ENCODE results near the gene MMP7. TPM values are rescaled to one million over a fixed set of nuclear protein-coding genes. Genes with fewer than 3 reads are reported as not detected.
A peak's percentile ranks its signal among the peaks of the same experiment; 100 is the strongest.

MMP7 gene
- total RNA-seq, 1 donor from 2014 or later = 16.0 TPM

DNA sequence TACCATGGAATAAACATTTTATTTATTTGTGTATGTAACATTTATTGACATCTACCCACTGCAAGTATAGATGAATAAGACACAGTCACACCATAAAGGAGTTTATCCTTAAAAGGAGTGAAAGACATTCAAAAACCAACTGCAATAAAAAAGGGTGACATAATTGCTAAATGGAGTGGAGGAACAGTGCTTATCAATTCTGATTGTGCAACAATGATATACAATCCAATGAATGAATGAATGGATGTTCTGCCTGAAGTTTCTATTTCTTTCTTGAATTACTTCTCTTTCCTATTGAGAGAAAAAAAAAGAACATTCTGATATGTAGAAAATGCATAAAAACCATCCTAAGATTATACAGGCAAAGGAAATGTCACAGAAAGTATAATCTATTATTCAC lies 10.0 kb downstream of the MMP7 start:
- Histone ChIP-seq H3K4me3 (no peak overlapping the region), H3K27me3 (no peaks in the 10 kb centered on the region), H3K9me3 (no peaks in the 10 kb centered on the region), H3K36me3 (no peaks in the 10 kb centered on the region), H3K4me1 (no peaks in the 10 kb centered on the region), H3K27ac (no peak overlapping the region)
- TF ChIP-seq, protein P1, sequence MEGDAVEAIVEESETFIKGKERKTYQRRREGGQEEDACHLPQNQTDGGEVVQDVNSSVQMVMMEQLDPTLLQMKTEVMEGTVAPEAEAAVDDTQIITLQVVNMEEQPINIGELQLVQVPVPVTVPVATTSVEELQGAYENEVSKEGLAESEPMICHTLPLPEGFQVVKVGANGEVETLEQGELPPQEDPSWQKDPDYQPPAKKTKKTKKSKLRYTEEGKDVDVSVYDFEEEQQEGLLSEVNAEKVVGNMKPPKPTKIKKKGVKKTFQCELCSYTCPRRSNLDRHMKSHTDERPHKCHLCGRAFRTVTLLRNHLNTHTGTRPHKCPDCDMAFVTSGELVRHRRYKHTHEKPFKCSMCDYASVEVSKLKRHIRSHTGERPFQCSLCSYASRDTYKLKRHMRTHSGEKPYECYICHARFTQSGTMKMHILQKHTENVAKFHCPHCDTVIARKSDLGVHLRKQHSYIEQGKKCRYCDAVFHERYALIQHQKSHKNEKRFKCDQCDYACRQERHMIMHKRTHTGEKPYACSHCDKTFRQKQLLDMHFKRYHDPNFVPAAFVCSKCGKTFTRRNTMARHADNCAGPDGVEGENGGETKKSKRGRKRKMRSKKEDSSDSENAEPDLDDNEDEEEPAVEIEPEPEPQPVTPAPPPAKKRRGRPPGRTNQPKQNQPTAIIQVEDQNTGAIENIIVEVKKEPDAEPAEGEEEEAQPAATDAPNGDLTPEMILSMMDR (IDR thresholded peaks at IDR 0.05) = no peak
- intact Hi-C loops (cut with DNase I) = no loop called here
- DNase-seq = no peak
- ATAC-seq = no peak

DNA sequence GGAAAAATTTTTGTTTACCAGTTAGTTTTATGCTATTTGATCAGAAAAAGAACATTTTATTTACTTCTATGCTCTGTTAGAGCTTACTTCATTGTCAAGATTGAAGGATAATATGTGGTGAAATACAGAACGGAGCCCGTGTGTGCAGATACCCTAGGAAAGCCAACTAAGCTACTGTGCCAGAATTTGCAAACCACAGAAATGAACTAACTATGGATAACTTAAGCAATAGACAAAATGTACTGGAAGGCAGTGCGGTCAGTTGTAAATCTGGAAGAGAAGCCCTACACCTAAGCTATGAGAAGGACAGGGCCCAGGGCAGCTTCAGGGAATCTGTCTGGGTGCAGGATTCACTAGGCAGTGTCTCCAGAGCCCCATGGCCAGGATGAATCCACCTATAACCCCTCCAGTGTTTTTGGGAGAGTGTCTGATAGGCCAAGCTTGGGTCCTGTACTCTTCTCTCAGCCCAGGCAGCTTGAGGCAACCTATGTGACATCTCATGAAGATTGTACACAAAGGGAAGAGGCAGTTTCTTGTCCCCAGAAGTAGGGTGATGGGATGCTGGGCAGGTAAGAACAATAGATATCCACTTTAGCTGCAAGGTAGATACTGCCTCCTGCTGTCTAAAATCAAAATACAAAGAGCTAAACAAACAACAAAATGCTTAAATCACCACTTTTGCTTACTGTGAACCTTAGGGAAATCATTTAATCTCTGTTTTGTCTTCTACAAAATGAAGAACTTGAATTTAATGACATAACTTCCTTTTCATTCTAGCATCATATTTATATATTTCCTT lies 12.1 kb downstream of the MMP7 start:
- Histone ChIP-seq H3K4me3 (no peak overlapping the region), H3K4me1 (no peaks in the 10 kb centered on the region), H3K27me3 (no peaks in the 10 kb centered on the region), H3K36me3 (no peaks in the 10 kb centered on the region), H3K27ac (no peak overlapping the region), H3K9me3 (no peaks in the 10 kb centered on the region)
- TF ChIP-seq, protein P1 (IDR thresholded peaks at IDR 0.05) = no peak
- no peak for ATAC-seq
- intact Hi-C loops (cut with DNase I) = no loop called here
- DNase-seq = no peak

DNA sequence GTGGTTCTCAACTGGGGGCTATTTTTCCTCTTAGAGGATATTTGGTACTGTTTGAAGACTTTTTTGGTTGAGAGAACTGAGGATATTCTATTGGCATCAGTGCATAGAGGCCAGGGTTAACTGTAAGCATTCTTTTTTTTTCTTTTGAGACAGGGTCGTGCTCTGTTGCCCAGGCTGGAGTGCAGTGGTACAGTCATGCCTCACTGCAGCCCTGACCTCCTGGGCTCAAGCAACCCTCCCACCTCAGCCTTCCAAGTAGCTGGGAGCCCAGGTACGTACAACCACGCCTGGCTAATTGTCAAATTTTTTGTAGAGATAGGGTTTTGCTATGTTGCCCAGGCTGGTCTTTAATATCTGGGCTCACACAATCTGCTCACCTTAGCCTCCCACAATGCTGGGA lies 12.9 kb downstream of the MMP7 start:
- ATAC-seq = no peak

DNA sequence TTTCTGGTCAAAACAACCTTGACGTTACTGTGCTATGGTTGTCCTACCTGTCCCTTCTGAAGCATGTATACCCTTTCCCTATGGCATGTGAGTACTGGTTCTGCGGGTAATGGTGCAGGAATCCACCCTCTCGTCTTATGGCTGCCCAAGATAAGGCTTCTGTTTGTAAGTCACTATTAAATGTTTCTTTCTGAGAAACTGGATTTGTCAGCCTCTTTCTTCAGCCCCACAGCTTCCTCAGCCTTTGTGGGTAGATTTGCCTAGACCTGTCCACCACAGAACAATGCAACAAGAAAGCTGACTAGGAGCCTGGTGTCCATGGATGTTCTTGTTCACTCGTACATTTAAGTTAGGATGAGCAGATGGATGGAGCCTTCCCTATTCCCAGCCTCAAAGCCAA lies 14.4 kb downstream of the MMP7 start:
- no peaks in the 10 kb centered on the region for H3K36me3 ChIP-seq
- no peaks in the 10 kb centered on the region for H3K4me1 ChIP-seq
- no peak overlapping the region for H3K4me3 ChIP-seq
- intact Hi-C loops (cut with DNase I) = no loop called here
- H3K9me3 ChIP-seq = no peaks in the 10 kb centered on the region
- no peaks in the 10 kb centered on the region for H3K27me3 ChIP-seq
- no peak for DNase-seq
- no peak overlapping the region for H3K27ac ChIP-seq
- TF ChIP-seq, protein P1 (IDR thresholded peaks at IDR 0.05) = no peak
- no peak for ATAC-seq

More for the DNA sequence above, 12.9 kb downstream of the MMP7 start:
- Histone ChIP-seq H3K27me3 (no peaks in the 10 kb centered on the region), H3K9me3 (no peaks in the 10 kb centered on the region), H3K36me3 (no peaks in the 10 kb centered on the region), H3K27ac (no peak overlapping the region), H3K4me1 (no peaks in the 10 kb centered on the region), H3K4me3 (no peak overlapping the region)
- TF ChIP-seq, protein P1 (IDR thresholded peaks at IDR 0.05) = no peak
- intact Hi-C loops (cut with DNase I) = no loop called here
- DNase-seq = no peak

DNA sequence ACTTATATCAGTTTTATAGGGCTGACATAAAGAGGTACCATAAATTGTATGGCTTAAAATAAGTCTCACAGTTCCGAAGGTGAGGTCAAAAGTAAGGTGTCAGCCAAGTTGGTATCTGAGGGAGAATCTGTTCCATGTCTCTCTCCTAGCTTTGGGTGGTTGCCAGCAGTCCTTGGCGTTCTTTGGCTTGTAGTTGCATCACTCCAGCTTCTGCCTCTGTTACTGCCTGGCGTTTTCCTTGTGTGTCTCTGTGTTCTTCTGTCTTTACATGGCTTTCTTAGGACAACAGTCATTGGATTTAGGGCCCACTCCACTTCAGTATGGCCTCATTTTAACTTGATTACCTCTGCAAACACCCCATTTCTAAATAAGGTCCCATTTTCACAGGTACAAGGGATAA lies 16.7 kb downstream of the MMP7 start:
- no peak for DNase-seq
- ATAC-seq = peak; percentile 50
- no peaks in the 10 kb centered on the region for H3K36me3 ChIP-seq
- TF ChIP-seq, protein P1 (IDR thresholded peaks at IDR 0.05) = no peak
- no peaks in the 10 kb centered on the region for H3K27me3 ChIP-seq
- no peak overlapping the region for H3K27ac ChIP-seq
- intact Hi-C loops (cut with DNase I) = no loop called here
- no peaks in the 10 kb centered on the region for H3K4me1 ChIP-seq
- H3K4me3 ChIP-seq = no peak overlapping the region
- no peaks in the 10 kb centered on the region for H3K9me3 ChIP-seq

Data from upper lobe of right lung (tissue), 1 donor.